K562 (cell line): ENCODE data around the gene ACBD6. TPM values are rescaled to one million over a fixed set of nuclear protein-coding genes. Genes with fewer than 3 reads are reported as not detected.
A peak's percentile ranks its signal among the peaks of the same experiment; 100 is the strongest.

Source experiments
- BCL6 ChIP-seq: fragments of 250-450 bp; sonication (Bioruptor Pico); IDR thresholded peaks from 2 replicates; pipeline ENCODE4 v1.4.0; 2020
- CHD1 ChIP-seq: fragments of 200-600 bp; sonication (generic); IDR thresholded peaks from one replicate; pipeline ENCODE4 v1.6.1; 2012; ENCODE audit warnings: mild to moderate bottlenecking, moderate library complexity, low read length, inconsistent platforms
- JUN ChIP-seq, 2 experiments: sonication (generic) in 1 of 2; formaldehyde crosslinking in 1 of 2; IDR thresholded peaks; 2 replicates each; pipeline versions ENCODE4 v1.6.1 to v1.8.0; 2012 to 2022; ENCODE audit warnings: borderline replicate concordance in 2 of 2, mild to moderate bottlenecking in 2 of 2, improper control_type of control experiment in 1 of 2, low read depth in 1 of 2, low read length in 1 of 2, missing genetic modification reagents in 1 of 2
- MYNN ChIP-seq, 2 experiments: sonication (generic); formaldehyde crosslinking in 1 of 2; IDR thresholded peaks; 2 replicates each; pipeline versions ENCODE4 v1.5.0 to v1.6.1; 2016 to 2020; ENCODE audit warnings: antibody characterized with exemption in 1 of 2, missing genetic modification reagents in 1 of 2
- PYGO2 ChIP-seq: fragments of 450-650 bp; IDR thresholded peaks from 2 replicates; pipeline ENCODE4 v1.6.1; 2016; ENCODE audit warnings: mild to moderate bottlenecking, missing genetic modification characterization, moderate library complexity, missing compliant biosample characterization
- SMC3 ChIP-seq: conservative IDR thresholded peaks from 2 replicates; pipeline ENCODE4 v1.6.1; 2011; ENCODE audit warnings: low read depth, low read length, improper control_type of control experiment; ENCODE audit not compliant: insufficient read depth
- polyA plus RNA-seq, 8 experiments: library from polyadenylated mRNA; depleted of rRNA in 4 of 8; stranded (reverse) in 5 of 8; unstranded in 3 of 8; fragments of >200 nt; fragmentation: Nextera tagmentation in 2 of 8; fragmentation: Illumina TruSeq in 1 of 8; extraction: Ambion mirVana in 2 of 8; extraction: Trizol in 1 of 8; gene quantifications; 2 replicates each; pipeline versions ENCODE4 v1.2.1 to v1.2.3, GENCODE V29; 2011 to 2014; ENCODE audit warnings: inconsistent platforms in 1 of 8, missing spikeins in 1 of 8
- total RNA-seq, 7 experiments: library from RNA; depleted of rRNA in 6 of 7; stranded (reverse); fragments of >200 nt in 6 of 7; fragmentation: Illumina TruSeq in 2 of 7; extraction: Trizol in 2 of 7; gene quantifications; 2 replicates each; pipeline versions ENCODE4 v1.2.1 to v1.2.3, GENCODE V29; 2011 to 2021; ENCODE audit warnings: low replicate concordance in 1 of 7
- TF ChIP-seq, protein P1 (sequence below): fragments of 450-650 bp; conservative IDR thresholded peaks from 2 replicates; pipeline ENCODE4 v1.6.1; 2016; ENCODE audit warnings: missing genetic modification characterization, low read depth, mild to moderate bottlenecking, control low read depth, missing compliant biosample characterization
- TF ChIP-seq, protein P2 (sequence below): fragments of 450-650 bp; IDR thresholded peaks from 2 replicates; pipeline ENCODE4 v1.6.1; 2016; ENCODE audit warnings: antibody characterized with exemption
- TF ChIP-seq, protein P3 (sequence below): sonication (generic); formaldehyde crosslinking; IDR thresholded peaks from 2 replicates; pipeline ENCODE4 v1.8.0; 2022; ENCODE audit warnings: mild to moderate bottlenecking, missing genetic modification reagents

ACBD6 gene
- total and polyA plus RNA-seq, 9 of the 15 experiments (the other 6 are each of a cell fraction or from before 2014, with no cell fraction given) = 16.9 to 107 (median 77.7) TPM

DNA sequence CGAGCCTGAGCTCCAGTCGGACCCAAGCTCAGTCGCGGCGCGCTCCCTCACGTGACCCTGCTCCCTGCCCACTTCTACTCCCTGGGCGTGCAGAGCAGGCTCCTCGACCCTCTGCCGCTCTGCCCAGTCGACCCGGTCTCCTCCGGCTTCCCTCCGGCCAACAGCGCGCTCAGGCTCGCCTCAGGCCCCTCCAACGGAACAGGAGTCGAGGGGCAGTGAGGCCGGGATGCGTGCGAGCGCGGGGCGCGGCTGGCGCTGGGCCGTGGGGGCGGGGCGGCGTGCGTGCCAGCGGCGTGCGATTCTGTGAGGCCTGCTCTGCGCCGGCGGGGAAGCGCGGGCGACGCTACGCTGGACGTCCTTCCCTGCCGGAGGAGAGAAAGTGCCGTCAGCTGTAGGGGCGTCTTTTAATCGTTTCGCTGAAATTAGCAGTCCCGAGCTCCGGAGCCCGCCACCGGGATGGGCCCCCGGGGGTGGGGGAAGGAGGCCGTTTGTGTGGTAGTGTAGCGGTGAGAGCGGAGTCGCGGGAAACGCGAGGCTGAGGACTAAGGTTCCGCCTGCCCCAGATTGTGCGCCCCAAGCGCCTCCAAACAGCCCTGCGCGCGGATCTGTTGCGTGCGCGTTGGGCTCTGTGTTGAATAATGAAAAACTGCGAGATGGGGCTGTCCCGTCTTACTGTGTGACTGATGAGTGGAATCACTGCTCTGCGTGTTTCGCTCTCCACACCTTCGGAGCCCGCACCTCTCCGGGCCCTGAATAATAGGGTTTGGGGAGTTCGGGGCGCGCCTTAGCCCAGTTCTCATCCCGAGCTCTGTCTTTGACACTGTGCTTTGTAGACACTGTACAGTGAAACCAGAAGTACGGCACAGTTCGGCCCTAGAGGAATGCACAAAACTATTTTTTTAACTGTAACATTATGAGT, at the start of gene ACBD6 (continued):
- TF ChIP-seq, protein P1, sequence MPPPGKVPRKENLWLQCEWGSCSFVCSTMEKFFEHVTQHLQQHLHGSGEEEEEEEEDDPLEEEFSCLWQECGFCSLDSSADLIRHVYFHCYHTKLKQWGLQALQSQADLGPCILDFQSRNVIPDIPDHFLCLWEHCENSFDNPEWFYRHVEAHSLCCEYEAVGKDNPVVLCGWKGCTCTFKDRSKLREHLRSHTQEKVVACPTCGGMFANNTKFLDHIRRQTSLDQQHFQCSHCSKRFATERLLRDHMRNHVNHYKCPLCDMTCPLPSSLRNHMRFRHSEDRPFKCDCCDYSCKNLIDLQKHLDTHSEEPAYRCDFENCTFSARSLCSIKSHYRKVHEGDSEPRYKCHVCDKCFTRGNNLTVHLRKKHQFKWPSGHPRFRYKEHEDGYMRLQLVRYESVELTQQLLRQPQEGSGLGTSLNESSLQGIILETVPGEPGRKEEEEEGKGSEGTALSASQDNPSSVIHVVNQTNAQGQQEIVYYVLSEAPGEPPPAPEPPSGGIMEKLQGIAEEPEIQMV (tag) = no peak
- TF ChIP-seq, protein P2, sequence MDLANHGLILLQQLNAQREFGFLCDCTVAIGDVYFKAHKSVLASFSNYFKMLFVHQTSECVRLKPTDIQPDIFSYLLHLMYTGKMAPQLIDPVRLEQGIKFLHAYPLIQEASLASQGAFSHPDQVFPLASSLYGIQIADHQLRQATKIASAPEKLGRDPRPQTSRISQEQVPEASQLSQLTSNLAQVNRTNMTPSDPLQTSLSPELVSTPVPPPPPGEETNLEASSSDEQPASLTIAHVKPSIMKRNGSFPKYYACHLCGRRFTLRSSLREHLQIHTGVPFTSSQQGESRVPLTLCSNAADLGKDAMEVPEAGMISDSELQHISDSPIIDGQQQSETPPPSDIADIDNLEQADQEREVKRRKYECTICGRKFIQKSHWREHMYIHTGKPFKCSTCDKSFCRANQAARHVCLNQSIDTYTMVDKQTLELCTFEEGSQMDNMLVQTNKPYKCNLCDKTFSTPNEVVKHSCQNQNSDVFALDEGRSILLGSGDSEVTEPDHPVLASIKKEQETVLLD = peak; percentile 92
- TF ChIP-seq SMC3 (no peak), MYNN (IDR thresholded peaks at IDR 0.05) (peak; percentile 82), MYNN (CRISPR knock-in tag; IDR thresholded peaks at IDR 0.05) (no peak), BCL6 (no peak), JUN (IDR thresholded peaks at IDR 0.05; ENCODE audit: borderline replicate concordance, low read depth, low read length) (peak; percentile 29; the same call in 1 of the 2 replicates), JUN (CRISPR knock-in tag; IDR thresholded peaks at IDR 0.05; ENCODE audit: borderline replicate concordance) (peak; percentile 97), CHD1 (peak; percentile 64), PYGO2 (tag) (no peak)
- TF ChIP-seq, protein P3, sequence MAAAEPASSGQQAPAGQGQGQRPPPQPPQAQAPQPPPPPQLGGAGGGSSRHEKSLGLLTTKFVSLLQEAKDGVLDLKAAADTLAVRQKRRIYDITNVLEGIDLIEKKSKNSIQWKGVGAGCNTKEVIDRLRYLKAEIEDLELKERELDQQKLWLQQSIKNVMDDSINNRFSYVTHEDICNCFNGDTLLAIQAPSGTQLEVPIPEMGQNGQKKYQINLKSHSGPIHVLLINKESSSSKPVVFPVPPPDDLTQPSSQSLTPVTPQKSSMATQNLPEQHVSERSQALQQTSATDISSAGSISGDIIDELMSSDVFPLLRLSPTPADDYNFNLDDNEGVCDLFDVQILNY = peak; percentile 72; the same call in 1 of the 2 replicates
